Stimulated activated CD8-positive, alpha-beta memory T cell treated with anti-CD3 and anti-CD28 coated beads, Interleukin-12 subunit alpha, Interleukin-12 subunit beta, amount 100 ng/mL, for 24 hours (primary cell): ENCODE data around the gene SRC.

Experiments used
- DNase-seq: peaks from one replicate; pipeline ENCODE4 v3.0.0-alpha.2; 2020; ENCODE audit errors: extremely low read depth

The SRC gene

DNA sequence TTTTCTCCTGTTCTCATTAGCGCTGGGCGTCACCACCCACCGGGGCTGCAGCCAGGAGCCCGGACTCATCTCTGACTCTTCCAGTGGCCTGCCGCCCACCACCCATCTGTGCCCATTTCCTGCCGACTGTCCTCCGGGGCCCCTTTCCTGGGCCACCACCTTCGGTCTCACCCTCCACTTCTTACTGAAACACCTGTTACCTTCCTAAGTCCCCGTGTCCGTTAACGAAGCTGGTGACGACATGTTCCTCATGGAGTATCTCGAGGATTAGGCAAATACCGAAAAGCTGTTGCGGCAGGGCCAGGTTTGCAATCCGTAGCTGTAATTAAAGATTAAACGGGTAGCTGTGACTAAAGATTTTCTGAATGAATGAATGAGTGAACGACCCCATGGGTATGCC is 80.2 kb downstream of the SRC start:
- DNase-seq, result no peak

DNA sequence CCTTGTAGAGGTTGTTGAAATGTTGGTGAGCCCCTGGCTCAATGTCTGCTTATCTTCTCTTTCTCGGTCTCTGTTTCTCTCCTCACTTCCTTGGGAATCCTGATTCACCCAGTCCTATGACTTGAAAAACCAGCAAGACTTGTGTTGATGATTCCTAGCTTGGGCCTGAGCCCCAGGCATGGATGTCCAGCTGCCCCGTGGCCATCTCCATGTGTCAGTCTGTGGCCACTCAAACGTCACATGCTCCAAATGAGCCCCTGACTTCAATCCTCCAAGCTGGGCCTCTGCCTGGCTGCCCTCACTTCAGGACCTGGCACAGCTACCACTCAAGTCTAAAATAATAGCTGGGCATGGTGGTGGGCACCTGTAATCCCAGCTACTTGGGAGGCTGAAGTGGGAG is 81.0 kb downstream of the SRC start:
- DNase-seq, result no peak

DNA sequence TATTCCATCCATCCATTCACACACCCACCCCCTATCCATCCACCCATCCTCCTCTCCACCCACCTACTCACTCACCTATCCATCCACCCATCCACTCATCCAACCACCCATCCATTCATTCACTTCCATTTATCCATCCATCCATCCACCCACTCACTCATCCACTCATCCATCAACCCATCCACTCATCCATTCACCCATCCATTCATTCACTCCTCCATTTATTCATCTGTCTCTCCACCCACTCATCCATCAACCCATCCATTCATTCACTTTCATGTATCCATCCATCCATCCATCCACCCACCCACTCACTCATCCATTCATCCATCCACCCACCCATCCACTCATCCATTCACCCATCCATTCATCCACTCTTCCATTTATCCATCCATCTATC is 84.1 kb downstream of the SRC start:
- no peak for DNase-seq

DNA sequence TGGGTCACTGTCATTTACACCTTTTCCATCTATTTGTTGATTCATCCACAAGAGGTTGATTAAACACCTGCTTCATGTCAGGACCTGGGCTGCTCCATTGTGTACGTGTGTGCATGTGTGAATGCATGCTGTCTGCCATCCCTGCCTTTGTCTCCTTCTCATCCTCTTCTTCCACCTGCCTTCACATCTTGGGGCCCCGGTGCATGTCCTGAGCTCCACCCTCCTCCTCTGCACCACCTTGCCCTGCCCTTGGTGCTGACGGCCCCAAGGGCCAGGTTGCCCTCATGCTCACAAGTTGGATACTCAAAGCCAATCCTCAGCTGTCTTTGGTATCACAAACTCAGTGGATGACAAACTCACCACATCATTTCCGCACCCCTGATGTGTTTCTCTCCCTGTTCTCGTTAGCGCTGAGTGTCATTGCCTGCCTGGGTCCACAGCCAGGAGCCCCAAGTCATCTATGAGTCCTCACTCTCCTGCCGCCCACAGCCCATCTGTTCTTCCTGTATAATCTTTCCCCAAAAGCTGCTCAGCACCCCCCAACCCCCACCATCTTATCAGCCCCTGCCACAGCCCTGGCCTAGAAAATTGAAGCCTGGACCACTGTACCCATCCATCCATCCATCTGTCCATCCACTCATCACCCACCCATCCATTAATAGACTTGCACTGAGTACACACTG is 85.0 kb downstream of the SRC start:
- DNase-seq, result no peak

DNA sequence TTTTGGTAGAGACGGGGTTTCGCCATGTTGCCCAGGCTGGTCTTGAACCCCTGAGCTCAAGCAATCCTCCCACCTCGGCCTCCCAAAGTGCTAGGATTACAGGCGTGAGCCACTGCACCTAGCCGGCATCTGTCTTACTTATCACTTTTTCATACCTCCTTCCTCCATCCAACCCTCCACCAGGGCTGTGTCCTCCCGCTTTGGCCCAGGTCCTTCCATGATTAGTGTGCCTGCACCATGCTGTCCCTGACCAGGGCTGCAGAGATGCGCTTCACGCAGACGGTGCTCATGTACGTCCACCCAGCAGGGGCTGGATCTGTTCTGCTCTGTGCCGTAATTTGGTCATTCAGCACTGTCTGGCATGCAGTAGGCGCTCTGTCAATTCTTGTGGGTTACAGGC is 85.8 kb downstream of the SRC start:
- no peak for DNase-seq

DNA sequence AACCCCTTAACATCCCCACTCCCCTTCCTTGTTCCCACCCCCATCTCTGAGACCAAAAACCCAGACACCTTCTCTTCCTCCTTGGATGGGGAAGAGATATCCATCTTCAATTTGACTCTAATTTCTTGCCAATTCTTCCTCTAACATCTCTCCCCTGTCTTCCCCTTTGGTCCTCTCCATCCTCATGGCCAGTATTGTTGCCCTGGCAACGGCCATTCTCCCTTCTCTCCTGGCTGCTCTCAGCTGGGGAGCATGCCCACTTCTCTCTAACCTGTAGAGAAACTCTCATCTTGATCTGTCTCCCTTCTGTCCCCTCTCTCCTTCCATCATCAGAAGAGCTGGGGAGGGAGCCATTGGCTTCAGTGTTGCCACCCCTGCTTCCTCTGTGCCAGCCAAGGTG is 86.7 kb downstream of the SRC start:
- DNase-seq, result no peak

DNA sequence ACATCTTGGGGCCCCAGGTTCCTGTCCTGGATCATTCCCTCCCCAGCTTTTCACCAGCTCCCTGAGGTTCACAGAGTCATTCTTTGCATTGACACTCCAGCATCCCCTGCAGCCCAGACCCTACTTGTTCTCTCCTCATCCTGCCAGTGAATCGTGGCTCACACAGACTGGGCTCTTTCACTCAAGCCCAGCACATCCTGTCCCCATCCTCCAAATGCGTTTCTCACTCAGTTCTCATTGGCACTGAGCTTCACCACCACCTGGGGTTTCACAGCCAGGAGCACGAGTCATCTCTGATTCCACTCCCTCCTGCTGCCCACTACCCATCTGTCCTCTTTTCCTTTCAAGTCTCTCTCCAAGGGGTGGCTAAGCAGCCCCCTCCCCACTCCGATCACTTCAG is 89.7 kb downstream of the SRC start:
- no peak for DNase-seq

DNA sequence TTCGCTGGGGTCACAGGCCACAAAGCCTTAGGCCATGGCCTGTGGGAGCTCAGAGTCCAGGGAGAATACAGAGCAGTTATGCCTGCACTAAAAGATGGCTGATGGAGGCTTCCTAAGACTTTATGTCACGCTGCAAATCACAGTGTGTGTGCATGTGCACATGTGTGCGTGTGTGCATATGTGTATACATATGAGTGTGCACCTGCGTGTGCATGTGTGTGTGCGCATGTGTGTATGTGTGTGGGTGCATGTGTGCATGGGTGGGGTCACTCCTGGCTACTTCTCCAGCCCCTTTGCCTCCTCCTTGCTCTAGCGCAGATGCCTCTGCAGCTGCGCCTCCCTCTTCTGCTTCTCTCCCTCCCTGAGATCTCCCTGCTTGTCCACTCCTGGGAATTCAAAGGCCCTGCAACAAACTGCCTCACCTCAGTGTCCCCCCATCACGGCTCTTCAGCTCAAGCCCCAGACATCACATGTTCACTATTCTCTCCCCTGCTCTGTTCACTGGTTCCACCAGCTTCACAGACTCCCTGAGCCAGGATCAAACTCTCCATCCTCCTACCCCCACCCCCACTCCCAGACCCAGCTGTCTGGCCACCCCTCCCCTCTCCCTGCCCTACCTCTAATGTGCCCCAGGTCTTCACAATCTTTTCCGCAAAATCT is 90.7 kb downstream of the SRC start:
- DNase-seq, result no peak

DNA sequence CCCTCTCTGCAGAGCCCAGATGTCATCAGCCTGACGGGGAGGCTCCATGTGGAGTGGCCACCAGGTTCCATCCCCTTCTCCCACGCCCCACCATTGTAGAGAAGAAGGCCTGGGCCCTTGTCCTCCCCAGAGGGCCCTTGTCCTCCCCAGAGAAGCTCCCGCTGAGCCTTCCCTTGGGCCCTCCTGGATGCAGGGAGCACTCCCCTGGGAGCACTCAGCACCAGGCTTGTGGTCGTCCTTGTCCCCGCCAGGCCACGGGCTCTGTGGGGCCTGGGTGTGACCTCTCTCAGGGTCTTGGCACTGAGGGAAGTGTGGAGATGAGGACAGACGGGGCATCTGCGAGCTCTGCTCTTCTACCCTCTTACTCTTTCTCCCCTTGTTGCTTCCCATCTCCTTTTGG is 91.7 kb downstream of the SRC start:
- DNase-seq, result no peak

DNA sequence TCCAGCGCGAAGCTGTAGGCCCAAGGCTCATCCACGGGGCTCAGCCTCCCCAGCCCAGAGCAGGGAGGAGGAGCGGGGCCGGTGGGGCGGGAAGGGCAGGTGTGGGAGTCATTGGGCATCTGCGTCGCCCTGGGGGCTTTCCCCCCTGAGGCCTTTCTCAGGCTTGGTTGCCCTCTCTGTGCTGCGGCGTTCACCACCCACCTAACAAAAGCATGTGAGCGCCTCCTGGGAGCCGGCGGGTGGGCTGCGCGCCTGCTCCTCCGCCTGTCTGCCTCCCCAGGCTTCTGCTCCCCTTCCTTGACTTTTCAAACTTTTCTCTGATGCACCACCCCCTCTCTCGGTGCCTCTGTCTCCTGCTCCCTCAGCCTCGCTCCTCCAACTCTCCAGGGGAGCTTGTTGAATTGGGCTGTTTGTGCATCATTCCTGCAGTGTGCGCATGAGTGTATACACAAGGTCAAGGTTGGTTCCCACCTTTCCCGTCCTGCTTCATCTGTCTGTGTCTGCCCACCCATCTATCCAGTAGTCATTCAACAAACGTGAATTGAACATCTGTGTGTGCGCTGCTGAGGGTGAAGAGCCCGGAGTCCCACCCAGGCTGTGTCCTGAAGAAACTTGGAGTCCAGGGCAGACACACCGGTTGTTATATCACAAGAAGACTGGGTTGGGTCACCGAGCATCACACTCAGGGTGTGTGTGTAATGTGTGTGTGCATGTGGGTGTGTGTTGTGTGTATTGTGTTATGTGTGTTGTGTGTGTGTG is 92.7 kb downstream of the SRC start:
- no peak for DNase-seq

DNA sequence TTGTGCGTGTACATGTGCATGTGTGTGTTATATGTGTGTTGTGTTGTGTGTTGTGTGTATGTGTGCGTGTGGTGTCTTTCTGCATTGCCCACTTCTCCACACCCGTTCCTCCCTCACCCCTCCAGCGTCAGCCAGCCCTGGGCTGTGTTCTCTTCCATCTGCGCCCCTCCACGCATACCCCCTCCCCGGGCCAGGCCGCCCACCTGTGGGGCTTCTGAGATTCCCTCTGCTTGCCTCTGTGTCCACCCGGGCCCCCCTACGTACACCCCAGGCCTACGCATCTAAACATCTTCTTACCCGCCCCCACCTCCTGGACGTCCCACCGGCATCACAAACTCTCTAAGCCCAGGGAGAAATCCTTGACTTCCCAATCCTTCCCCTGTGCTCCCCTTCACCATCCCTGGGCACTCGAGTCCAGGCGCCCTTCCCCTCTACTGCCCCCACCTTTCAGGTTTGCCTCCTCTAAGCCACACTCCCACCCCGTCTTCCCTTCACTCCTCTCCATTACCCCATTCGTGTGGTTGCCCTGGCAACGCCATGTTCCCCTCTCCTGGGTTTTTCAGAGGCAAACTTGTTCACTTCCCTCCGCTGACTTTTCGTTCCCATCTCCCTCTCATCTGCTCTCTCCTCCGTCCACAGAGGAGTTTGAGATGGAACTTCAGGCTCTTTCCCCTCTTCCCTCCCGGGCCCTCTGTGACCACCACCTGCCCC is 93.4 kb downstream of the SRC start:
- no peak for DNase-seq

DNA sequence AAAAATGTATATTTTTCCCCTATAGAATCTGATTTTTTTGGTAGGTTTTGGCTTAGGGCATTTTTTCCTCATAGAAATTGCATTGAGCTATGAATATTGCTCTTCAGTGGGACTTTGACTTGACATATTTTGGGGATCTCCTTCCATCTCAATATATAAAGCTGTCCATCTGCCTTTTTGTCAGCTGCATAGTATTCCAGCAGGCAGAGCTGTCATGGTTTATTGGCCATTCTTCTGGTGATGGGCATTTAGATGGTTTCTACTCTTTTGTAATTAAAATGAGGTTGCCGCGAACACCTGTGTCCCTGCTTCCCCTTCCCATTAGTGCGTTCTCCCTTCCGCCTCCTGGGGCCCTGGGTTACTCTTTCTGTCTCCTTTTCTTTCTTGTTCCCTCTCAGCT is 95.1 kb downstream of the SRC start:
- DNase-seq, result no peak

DNA sequence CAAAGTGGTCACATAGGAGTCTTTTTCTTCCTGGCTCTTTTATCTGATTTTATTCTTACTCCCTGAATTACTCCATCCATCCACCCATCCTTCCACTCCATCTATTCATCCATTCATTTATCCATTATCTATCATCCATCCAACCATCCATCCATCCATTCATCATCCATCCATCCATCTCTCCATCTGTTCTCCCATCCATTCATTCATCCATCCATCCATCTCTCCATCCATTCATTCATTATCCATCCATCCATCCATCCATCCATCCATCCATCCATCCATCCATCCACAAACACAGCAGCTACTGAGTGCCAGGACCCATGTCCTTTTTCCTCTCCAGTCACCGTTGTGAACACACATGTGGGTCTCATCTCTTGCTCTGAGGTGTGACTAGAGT is 96.6 kb downstream of the SRC start:
- no peak for DNase-seq

DNA sequence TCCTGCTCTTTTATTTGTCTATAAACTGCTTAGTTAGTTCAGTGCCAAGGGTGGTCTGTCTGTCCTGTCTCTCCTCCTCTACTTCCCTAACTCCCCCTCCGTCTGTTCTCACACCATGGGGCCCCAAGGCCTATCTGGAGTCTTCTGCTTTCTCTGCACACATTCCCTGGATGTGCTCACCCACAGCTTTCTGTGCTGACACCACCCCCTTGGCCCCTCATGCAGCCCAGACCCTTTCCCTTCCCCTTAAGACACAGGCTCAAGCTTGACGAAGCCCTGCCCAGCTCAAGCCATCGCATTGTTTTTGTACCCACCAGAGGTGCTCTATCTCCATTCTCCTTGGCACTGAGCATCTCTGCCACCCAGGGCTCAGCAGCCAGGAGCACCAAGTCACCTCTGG is 97.0 kb downstream of the SRC start:
- DNase-seq, result no peak

DNA sequence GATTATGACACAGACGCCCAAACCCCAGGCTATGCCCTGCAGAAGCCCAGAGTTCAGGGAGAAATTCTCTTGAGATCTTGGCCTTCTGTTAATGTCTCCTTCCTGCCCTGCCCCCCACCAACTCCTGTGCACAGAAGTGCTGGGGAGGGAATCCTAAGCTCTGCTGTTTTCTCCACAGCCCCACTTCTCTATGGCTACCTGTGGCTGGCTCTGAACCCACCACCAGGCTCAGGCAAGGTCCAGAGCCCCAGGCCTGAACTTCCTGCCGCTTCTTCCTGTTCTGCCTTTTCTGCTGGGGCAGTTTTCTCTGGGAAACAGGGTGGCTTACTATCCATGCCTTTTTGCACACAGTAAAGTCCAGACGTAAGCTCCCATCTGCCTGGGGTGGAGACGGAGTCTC is 97.7 kb downstream of the SRC start:
- DNase-seq, result no peak

DNA sequence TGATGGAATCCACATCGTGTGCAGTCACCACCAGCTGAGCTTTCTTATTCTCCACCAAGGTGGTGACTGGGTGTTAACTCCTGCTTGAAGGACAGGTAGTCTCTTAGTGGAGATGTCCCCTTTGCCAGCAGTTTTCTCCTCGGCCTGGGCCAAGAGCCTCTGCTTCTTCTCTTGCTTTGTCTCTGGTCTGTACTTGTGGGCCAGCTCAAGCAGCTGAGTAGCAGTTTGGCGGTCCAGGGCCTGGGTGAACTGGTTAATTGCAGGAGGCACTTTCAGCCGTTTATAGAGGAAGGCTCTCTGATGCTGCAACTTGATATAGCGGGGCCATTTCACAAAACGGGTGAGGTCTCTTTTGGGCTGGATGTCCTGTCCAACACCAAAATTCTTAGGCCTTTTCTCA is 99.1 kb downstream of the SRC start:
- no peak for DNase-seq

DNA sequence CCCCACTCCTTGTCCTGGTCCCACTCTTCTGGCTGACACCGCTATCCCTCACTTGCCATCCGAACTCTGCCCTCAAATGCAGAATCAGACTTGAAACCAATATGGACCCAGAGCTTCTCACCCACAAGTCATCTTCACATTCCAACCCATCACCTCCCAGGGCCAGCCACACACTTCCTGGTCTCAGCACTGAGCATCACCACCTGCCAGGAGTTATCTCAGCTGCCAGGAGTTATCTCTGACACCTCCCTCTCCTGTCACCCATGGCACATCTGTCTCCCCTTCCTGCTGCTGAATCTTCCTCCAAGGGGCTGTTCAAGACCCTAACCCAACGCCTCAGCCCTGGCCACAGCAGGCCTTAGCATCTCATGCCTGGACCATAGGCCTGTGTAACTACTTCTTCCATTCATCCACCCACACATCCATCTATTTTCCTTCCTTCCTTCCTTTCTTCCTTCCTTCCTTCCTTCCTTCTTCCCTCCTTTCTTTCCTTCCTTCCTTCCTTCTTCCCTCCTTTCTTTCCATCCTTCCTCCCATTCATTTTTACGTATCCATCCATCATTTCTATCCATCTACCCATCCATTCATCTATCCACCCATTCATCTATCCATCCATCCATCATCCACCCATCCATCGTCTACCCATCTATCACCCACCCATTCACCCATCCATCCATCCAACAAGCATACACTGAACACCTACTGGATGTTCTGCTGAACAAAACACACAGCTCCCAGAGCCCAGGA is 100.5 kb downstream of the SRC start:
- no peak for DNase-seq

DNA sequence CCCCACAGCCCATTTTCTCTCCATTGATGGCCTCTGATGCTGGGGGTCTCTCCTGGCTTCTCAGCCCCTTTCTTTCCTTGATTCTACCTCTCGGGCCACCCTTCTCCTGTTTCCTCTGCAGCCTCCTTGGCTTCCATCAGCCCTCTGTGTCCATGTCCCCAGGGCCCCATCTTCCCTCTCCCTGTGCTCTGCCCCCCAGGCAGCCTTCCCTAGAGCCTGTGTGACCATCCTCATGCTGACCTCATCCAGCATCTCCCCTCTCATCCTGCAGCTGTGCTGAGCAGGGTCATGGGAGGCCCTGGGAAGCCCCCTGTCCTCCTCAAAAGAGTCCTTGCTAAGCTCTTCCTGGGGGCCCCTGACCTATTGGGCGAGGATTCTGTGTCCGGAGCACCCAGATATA is 101.7 kb downstream of the SRC start:
- DNase-seq, result no peak

DNA sequence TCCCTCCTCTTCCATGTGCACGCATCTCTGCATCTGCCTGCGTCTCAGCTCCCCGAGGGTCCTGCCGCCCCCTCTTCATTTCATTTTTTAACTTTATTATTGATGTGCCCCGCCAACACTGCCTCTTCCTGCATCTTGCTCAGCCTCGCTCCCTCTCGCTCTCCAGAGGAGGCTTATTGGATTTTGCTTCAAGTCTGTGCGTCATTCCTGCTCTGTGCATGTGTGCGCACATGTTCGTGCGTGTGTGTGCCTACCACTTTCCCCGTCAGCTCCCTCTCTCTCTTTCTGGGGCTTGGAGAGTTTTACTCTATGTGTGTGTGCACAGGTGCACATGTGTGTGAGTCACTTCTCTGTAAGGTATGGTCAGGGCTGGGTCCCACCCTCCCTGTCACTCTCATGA is 103.3 kb downstream of the SRC start:
- no peak for DNase-seq

DNA sequence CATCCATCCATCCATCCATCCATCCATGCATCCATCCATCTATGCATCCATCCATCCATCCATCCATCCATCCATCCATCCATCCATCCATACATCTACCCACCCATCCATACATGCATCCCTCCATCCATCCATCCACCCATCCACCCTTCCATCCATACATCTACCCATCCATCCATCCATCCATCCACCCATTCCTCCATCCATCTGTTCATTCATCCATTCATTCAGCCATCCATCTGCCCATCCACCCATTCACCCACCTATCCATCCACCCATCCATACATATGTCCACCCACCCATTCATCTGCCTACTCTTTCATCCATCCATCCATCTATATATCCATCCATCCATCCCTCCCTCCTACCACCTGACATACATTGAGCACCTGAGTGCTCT is 104.4 kb downstream of the SRC start:
- DNase-seq, result no peak

DNA sequence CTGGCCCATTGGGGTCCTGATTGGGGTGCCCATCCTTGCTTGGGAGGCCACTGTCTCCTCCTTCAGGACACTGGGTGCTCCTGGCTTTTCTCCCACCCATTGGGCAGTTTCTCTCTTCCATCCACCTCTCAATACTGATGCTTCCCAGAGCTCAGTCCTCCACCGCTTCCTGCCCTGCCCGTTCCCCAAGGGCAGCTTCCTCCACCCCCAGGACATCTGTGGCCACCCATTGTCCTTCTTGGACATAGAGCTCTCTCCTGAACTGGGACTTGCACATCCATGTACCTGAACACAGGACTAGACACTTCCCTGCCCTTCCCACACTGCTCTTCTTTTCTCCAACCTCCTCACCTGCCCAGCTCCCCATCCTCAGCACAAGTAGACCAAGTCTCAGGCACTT is 105.7 kb downstream of the SRC start:
- DNase-seq, result no peak

DNA sequence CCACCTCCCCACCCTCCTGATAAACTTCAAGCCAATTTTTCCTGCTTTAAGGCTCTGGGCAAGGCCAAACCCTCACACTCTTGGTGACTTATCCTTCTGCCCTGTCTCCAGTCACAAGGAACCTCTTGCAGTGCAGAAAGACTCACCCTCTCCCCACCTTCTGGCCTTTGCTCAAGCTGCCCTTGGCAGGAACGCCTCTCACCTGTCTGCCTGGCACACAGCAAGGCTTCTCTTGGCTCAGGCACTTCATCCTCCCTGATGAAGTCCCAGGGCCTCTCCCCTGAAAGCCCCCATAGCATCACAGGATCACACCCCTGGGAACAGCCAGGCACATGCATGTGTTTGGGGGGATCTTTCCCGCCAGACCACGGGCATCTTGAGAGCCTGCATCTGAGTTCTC is 106.3 kb downstream of the SRC start:
- DNase-seq, result no peak
